HG03280 (cell line): ENCODE measurements around the gene PSAPL1.

ENCODE experiments used
- ATAC-seq: cut with Tn5 transposase; IDR thresholded peaks from one replicate; pipeline ENCODE4 v1.9.1; 2021; ENCODE audit warnings: mild to moderate bottlenecking, moderate library complexity; ENCODE audit not compliant: unreplicated experiment

The PSAPL1 gene

DNA sequence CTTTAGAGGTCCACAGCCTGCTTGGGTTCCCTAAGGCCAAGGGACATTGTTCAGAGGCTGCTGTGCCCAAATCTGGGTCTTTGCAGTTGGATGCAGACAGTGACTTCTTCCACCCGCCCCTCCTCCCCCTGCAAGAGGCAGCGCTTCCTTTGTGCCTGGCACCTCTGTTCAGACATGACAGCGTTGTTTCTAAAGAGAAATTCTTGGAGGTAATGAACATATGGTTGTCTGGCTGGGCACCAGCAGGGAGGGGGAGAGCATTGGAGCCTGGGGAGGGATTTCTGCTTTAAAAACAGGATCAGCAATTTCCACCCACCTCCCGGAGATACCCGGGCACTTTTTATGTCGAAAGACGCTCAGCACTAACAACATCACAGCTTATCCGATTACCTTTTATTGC lies 51.5 kb downstream of the PSAPL1 start:
- no peak for ATAC-seq

DNA sequence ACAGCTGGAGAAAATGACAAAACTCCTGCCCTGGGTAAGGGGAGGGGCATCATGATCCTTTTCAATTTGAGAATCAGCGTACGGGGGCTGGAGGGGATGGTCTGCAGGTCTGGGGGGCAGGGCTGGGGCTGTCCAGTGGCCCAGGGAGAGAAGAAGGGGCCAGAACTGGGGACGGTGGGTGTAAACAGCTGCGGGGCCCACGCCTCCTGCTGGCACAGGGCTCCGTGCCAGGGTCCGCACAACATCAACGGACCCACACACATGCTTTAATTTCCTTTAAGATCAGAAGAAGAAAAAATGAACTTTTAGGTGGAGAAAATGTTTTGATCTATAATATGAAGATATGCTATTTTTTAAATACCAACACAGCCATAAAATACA lies 52.1 kb downstream of the PSAPL1 start:
- no peak for ATAC-seq

- no peak for ATAC-seq
Measured at GRCh38 chr4:7381890-7382633, 52.7 kb downstream of the PSAPL1 start.

GRCh38 chr4:7381221-7381889 lies 53.4 kb downstream of the PSAPL1 start:
- ATAC-seq: no peak
